ENCODE data around the gene EDC4.

DNA sequence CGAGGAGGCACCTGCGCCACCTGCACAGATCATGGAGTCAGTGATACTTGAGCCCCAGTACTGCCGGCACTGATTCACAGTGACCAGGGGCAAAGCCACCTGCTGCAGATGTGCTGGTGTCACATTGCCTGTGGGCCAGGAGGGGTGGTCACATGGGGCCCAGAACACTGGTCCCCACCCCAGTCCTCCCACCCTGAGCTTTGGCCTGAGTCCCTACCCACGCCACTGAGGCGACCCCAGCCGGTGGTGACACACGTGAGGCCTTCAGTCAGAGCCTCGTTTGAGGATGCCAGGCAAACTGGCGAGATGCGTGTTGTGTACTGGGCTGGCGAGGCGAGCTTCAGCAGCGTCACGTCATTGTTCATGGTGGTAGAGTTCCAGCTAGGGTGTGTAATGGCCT lies 57.3 kb downstream of the EDC4 start:
- TF ChIP-seq EZH2 (IDR thresholded peaks at IDR 0.05; ENCODE audit: low read depth, unreplicated experiment) (no peak), JUNB (IDR thresholded peaks at IDR 0.05; ENCODE audit: unreplicated experiment) (no peak), POLR2AphosphoS5 (IDR thresholded peaks at IDR 0.05; ENCODE audit: low read depth) (no peak), CREB1 (CRISPR knock-in tag; IDR thresholded peaks at IDR 0.05; ENCODE audit: low read depth) (no peak), EZH2phosphoT487 (IDR thresholded peaks at IDR 0.05; ENCODE audit: unreplicated experiment) (no peak), ZNF114 (CRISPR knock-in tag; IDR thresholded peaks at IDR 0.05) (no peak), NANOG (IDR thresholded peaks at IDR 0.05; ENCODE audit: borderline replicate concordance) (no peak), STAT1 (IDR thresholded peaks at IDR 0.05; ENCODE audit: unreplicated experiment) (no peak), ZNF331 (CRISPR knock-in tag; IDR thresholded peaks at IDR 0.05; ENCODE audit: low read depth) (no peak)
- TF ChIP-seq, protein P1, sequence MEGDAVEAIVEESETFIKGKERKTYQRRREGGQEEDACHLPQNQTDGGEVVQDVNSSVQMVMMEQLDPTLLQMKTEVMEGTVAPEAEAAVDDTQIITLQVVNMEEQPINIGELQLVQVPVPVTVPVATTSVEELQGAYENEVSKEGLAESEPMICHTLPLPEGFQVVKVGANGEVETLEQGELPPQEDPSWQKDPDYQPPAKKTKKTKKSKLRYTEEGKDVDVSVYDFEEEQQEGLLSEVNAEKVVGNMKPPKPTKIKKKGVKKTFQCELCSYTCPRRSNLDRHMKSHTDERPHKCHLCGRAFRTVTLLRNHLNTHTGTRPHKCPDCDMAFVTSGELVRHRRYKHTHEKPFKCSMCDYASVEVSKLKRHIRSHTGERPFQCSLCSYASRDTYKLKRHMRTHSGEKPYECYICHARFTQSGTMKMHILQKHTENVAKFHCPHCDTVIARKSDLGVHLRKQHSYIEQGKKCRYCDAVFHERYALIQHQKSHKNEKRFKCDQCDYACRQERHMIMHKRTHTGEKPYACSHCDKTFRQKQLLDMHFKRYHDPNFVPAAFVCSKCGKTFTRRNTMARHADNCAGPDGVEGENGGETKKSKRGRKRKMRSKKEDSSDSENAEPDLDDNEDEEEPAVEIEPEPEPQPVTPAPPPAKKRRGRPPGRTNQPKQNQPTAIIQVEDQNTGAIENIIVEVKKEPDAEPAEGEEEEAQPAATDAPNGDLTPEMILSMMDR (conservative IDR thresholded peaks at IDR 0.05; ENCODE audit: low read depth in 2 of 2), result no peak
- TF ChIP-seq, protein P2, sequence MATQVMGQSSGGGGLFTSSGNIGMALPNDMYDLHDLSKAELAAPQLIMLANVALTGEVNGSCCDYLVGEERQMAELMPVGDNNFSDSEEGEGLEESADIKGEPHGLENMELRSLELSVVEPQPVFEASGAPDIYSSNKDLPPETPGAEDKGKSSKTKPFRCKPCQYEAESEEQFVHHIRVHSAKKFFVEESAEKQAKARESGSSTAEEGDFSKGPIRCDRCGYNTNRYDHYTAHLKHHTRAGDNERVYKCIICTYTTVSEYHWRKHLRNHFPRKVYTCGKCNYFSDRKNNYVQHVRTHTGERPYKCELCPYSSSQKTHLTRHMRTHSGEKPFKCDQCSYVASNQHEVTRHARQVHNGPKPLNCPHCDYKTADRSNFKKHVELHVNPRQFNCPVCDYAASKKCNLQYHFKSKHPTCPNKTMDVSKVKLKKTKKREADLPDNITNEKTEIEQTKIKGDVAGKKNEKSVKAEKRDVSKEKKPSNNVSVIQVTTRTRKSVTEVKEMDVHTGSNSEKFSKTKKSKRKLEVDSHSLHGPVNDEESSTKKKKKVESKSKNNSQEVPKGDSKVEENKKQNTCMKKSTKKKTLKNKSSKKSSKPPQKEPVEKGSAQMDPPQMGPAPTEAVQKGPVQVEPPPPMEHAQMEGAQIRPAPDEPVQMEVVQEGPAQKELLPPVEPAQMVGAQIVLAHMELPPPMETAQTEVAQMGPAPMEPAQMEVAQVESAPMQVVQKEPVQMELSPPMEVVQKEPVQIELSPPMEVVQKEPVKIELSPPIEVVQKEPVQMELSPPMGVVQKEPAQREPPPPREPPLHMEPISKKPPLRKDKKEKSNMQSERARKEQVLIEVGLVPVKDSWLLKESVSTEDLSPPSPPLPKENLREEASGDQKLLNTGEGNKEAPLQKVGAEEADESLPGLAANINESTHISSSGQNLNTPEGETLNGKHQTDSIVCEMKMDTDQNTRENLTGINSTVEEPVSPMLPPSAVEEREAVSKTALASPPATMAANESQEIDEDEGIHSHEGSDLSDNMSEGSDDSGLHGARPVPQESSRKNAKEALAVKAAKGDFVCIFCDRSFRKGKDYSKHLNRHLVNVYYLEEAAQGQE (IDR thresholded peaks at IDR 0.05; ENCODE audit: unreplicated experiment), result no peak
- TF ChIP-seq, protein P3, sequence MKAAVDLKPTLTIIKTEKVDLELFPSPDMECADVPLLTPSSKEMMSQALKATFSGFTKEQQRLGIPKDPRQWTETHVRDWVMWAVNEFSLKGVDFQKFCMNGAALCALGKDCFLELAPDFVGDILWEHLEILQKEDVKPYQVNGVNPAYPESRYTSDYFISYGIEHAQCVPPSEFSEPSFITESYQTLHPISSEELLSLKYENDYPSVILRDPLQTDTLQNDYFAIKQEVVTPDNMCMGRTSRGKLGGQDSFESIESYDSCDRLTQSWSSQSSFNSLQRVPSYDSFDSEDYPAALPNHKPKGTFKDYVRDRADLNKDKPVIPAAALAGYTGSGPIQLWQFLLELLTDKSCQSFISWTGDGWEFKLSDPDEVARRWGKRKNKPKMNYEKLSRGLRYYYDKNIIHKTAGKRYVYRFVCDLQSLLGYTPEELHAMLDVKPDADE (IDR thresholded peaks at IDR 0.05), result no peak
- TF ChIP-seq, protein P4, sequence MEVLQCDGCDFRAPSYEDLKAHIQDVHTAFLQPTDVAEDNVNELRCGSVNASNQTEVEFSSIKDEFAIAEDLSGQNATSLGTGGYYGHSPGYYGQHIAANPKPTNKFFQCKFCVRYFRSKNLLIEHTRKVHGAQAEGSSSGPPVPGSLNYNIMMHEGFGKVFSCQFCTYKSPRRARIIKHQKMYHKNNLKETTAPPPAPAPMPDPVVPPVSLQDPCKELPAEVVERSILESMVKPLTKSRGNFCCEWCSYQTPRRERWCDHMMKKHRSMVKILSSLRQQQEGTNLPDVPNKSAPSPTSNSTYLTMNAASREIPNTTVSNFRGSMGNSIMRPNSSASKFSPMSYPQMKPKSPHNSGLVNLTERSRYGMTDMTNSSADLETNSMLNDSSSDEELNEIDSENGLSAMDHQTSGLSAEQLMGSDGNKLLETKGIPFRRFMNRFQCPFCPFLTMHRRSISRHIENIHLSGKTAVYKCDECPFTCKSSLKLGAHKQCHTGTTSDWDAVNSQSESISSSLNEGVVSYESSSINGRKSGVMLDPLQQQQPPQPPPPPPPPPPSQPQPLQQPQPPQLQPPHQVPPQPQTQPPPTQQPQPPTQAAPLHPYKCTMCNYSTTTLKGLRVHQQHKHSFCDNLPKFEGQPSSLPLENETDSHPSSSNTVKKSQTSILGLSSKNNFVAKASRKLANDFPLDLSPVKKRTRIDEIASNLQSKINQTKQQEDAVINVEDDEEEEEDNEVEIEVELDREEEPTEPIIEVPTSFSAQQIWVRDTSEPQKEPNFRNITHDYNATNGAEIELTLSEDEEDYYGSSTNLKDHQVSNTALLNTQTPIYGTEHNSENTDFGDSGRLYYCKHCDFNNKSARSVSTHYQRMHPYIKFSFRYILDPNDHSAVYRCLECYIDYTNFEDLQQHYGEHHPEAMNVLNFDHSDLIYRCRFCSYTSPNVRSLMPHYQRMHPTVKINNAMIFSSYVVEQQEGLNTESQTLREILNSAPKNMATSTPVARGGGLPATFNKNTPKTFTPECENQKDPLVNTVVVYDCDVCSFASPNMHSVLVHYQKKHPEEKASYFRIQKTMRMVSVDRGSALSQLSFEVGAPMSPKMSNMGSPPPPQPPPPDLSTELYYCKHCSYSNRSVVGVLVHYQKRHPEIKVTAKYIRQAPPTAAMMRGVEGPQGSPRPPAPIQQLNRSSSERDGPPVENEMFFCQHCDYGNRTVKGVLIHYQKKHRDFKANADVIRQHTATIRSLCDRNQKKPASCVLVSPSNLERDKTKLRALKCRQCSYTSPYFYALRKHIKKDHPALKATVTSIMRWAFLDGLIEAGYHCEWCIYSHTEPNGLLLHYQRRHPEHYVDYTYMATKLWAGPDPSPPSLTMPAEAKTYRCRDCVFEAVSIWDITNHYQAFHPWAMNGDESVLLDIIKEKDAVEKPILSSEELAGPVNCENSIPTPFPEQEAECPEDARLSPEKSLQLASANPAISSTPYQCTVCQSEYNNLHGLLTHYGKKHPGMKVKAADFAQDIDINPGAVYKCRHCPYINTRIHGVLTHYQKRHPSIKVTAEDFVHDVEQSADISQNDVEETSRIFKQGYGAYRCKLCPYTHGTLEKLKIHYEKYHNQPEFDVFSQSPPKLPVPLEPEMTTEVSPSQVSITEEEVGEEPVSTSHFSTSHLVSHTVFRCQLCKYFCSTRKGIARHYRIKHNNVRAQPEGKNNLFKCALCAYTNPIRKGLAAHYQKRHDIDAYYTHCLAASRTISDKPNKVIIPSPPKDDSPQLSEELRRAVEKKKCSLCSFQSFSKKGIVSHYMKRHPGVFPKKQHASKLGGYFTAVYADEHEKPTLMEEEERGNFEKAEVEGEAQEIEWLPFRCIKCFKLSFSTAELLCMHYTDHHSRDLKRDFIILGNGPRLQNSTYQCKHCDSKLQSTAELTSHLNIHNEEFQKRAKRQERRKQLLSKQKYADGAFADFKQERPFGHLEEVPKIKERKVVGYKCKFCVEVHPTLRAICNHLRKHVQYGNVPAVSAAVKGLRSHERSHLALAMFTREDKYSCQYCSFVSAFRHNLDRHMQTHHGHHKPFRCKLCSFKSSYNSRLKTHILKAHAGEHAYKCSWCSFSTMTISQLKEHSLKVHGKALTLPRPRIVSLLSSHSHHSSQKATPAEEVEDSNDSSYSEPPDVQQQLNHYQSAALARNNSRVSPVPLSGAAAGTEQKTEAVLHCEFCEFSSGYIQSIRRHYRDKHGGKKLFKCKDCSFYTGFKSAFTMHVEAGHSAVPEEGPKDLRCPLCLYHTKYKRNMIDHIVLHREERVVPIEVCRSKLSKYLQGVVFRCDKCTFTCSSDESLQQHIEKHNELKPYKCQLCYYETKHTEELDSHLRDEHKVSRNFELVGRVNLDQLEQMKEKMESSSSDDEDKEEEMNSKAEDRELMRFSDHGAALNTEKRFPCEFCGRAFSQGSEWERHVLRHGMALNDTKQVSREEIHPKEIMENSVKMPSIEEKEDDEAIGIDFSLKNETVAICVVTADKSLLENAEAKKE (CRISPR knock-in tag; IDR thresholded peaks at IDR 0.05), result no peak

Measured in GM23338 (cell line).